Cerebellar nuclear complex (tissue), 1 donor: ENCODE data around the gene MATN3.

Experiments used
- DNase-seq, 2 experiments: peaks; one replicate each; lab custom pipeline; 2025; lab: John Stamatoyannopoulos, UW

Gene MATN3

GRCh38 chr2:20001361-20001863 lies 11.1 kb downstream of the MATN3 start:
- no peak for DNase-seq

DNA sequence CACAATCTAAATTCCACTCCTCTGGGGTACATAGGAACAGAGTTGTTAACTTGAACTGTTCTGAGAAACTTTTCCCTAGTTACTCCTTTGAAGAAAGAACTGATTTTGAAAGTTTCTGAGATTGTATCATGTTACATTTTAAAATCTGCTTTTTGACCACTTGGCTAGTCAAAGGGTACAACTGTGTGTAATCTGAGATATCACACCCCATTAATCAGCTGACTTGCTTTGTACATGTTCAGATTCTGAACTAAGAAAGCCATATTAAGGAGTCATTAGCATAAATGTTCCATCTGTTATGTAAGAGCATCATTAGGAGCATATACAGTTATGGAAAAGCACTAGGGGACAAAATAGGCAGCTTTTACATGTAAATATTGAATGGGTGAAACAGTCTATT lies 18.7 kb downstream of the MATN3 start:
- DNase-seq, result no peak

GRCh38 chr2:19991895-19992294 lies 20.6 kb downstream of the MATN3 start:
- DNase-seq, result no peak

- DNase-seq, result no peak
Measured at GRCh38 chr2:19990416-19990728, 22.1 kb downstream of the MATN3 start.

DNA sequence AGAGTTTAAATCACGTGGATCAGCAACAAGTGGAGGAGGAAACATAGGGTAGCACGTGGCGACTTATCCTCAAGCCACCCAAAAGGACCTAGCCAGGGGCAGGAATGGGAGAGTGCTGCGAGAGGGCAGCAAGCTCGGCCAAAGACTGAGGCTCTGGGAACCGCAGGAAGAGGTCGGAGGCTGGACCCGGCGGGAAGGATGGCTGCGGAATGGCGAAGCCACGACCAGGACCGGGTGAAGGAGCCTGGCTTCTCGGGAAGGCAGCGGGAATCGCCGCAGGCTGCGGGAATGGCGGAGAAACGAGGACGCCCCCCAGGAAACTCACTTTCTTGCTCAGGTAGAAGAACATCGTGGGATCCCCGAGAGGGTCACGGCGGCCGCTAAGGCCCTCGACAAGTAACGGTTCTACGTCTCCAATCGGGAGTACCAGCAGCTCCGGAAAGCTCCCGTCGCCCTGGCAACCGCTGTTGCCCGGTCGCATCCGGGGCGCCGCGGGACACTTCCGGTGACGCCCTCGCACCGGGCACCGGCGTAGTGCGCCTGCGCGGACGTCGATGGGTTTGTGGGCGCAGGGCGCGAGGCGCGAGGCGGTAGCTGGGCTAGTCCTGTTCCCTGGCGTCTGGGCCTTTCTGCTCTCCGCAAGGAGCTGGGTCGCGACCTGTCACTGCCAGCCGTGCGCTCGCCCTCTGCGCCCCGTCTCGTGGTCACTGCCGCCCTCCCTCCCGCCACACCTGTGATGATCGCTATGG lies 22.6 kb downstream of the MATN3 start, which contains the start of gene WDR35:
WDR35 (minus strand) TSS at position 439 of the 749 bp plus-strand sequence; CDS start at position 349, 90 bp downstream.
- peak in 1 of 2 experiments; percentile 33 for DNase-seq

DNA sequence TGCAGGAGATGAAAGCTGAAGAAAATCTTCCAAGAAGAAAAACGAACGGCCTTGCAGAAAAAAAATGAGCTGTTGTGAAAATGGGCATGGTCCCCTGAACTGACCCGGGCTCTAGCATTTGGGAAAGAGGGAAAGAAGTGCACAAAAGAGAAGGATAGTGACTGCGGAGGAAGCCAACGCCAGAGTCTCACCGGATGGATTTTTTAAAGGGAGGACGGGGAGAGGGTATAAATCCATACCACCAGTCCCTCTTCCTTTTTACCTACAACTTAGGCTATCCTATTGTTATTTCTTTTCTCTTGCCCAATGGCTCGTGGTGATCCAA lies 23.2 kb downstream of the MATN3 start:
- DNase-seq, result no peak

DNA sequence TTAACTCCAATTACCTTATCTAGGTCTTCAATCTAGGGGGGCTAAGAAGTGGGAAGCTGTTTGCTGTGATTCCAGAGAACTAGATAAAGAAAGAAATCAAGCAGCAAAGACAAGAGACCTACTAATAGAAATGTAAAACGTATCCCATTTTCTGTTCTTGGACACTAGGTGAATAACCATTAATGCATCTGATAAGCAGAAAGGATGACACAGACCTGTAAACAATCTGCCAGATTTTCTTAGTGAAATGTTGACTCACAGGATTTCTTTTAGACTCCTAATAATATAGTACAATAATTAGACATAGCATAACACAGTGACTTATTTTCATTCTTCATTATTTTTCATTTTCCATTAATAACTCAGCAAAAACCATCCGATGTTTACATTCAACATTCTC lies 23.9 kb downstream of the MATN3 start:
- DNase-seq, result no peak

GRCh38 chr2:19987936-19988335 lies 24.5 kb downstream of the MATN3 start:
- DNase-seq, result no peak

GRCh38 chr2:19982268-19982667 lies 30.2 kb downstream of the MATN3 start:
- no peak for DNase-seq

DNA sequence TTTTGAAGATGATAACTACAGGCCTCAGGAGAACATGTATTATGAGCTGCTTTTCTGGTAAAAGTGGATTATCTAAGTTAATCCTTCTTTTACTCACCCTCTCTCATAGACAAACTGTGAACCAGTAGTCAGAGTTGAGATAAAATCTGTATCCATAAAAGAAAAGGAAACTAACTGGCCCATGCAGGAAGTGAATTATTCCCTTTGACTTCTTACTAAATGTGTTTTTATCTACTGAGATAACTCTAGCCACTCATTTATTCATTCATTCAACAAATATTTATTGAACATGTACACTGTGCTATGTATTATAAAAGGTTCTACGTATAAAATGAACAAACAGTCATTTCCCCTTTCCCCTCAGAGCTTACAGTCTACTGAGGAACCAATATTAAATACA lies 32.5 kb downstream of the MATN3 start:
- DNase-seq, result no peak

DNA sequence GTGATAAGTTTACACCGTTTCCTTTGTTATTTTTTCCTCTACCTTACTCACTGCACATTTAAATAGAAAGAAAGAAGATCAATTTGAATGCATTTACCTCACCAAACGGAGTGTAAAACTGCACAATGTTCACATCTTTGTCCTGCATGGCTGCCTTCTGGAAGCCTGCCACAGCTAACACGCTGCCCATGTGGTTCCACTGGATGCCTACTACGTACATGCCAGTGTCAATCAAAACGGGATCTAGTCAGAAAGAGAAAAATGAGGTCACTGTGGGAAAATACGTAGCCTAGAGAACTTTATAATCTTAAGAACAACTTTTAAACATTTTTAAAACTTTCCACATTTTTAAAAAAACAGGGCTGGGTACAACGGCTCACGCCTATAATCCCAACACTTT lies 39.0 kb downstream of the MATN3 start:
- DNase-seq, result no peak

DNA sequence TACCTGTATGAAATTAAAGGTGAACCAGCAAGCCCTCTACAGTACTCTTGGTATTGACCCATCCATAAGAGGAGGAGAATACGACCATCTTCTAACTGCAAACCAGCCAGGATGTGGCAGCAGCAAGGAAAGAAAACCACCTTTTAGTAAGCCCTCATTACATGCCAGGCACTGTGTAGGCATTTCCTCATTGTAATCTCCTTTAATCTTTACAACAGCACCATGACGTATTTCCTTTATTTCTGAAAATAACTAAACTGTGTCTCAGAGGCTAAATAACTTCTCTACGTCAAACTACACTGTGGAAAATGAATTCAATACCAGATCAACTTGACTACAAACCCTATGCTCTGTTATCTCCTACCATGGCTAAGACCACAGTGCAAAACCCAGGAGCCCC lies 40.8 kb downstream of the MATN3 start:
- no peak for DNase-seq

GRCh38 chr2:19963386-19963785 lies 49.1 kb downstream of the MATN3 start:
- no peak for DNase-seq

DNA sequence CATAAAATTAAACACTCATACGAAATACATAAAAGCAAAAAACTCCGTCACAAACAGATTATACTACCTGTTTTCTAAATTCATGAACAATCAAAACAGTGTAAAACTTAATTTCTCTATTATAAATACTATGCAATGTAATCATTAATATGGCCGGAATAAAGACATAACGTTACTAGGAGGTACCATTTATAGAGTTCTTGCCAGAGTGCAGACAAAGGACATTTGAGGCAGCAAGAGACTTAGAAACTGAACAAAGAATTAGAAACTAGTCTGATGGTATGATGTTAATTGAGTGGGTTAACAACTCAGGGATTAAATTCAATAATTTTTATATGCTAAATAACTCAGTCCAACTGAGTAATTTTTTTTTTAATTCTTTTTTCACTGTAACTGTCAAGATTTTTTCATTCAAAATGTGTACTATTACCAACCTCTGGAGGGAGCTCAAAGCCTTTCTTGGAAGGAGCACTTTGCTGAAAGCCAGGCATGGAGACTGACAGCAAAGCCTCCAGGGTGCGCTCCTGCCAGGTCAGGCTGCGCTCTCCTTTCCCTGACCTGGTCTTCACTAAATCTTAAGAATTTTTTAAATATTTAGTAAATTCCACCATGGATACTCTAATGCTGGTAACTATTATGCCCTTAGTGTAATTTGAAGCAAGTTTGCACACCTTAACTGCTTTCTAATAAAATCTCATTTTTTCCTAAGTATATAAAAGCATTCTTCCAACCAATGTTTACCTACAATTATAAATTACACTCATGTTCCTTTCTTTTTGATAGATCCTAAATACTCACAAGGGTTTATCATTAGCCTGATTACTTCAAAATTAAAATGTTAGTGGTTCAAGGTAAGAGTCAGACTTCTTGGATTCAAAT lies 56.7 kb downstream of the MATN3 start:
- no peak for DNase-seq

DNA sequence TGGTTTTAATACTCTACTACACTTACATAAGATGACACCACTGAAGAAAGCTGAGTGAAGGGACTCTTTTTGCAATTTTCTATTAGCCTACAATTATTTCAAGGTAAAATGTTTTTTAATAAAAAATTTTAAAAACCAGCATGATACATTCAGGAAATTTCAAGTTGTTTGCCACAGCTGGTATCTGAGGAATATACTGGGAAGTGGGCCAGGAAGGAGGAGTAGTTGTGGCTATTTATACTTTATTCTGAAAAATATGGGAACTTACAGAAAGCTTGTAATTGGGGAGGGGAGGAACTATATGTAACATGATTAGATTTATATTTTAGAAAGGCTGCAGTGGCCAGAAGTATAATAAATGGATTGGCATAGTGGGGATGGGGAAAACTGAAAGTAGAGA lies 63.4 kb downstream of the MATN3 start:
- no peak for DNase-seq

DNA sequence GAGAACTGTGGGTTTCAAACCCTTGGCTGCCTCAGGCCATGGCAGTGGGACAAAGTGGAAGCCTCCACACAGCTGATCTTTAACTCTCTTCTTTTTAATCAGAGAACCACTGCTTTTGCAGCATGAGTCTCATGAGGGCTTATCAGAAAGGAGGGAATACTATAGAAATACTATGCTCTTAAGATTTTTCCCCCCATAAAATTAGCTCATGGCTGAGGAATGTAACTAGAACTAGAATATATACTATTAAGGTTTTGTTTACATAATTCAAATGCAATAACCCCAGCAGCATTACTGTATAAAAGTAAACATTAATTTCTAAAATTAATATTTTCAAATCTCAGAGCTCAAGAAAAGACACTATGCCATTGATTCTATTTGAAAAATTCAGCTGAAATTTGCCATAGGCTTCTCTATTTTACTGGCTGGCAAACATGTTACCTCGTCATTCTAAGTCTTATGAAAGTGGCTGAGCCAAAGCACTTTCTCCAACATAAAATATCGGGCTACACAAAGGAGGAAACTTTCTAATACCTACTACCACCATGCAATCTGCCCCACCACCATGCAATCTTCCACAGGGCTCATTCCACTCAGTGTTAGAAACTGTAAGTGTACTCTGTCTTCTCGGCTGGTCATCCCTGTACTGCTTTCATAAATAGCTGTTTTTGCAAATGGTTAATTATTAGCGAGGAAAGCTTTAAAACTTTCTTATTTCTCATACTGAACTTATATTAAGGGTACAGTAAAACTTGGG lies 65.1 kb downstream of the MATN3 start:
- DNase-seq, result no peak

DNA sequence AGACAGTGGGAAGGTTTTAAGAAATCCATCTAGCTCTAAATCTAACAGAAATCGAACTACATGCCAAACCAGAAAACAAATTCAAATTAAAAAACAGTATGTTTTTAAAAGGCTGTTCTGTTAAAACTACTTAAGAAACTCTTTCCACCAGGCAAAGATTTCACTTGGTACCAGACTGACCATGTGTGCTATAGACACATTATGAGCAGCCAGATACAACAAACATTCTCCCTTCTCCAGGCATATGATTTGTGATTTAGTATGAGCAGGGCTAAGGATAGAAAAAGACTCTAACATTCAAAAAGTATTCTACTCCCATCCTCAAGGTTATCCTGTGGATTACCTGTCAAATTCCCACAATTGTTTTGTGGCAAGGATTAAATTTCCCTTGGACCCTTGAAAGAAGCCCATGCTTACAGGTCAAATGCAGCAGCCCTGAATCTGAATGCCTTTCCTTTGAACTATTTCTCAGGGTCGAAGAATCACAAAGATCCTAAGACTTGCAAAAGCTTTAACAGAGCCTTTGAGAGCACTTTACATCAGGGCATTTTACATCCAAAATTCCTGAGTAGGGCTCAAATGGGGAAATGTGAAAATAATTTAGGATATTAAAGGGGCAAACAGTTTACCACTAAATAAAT lies 68.1 kb downstream of the MATN3 start:
- DNase-seq, result no peak

GRCh38 chr2:19943189-19943588 lies 69.3 kb downstream of the MATN3 start:
- DNase-seq, result no peak

DNA sequence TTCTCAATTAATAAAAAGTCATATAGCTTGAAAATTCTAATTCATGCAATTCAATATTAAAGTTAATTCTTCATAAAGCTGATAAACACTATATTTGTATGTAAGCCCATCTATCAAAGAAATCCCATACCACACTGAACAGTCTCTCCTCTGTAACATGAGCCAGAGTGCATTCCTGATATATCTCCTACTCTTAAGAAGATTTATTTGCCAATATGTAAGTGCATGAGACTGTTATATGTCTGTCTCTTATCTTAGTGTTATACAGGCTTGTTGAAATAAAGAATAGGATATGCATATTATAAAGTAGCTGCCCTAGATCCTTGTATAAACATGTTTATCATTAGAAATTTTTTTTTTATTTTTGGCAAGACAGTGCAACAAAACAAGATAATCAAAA lies 70.3 kb downstream of the MATN3 start:
- DNase-seq, result no peak
